Ovary (tissue), 3 donors: ENCODE results near the gene RFFL.

Experiments
- CTCF ChIP-seq, 3 donors: fragments of 450-650 bp in 2 of 3; fragments of 200-600 bp in 1 of 3; IDR thresholded peaks; one replicate each; pipeline versions ENCODE4 v1.5.1 to v1.8.0; 2016 to 2022; ENCODE audit warnings: antibody characterized with exemption in 3 of 3, mild to moderate bottlenecking in 1 of 3
- EP300 ChIP-seq: sonication (generic); formaldehyde crosslinking; IDR thresholded peaks from one replicate; pipeline ENCODE4 v1.6.1; 2017; ENCODE audit warnings: antibody characterized with exemption
- POLR2A ChIP-seq: fragments of 450-650 bp; IDR thresholded peaks from one replicate; pipeline ENCODE4 v1.6.1; 2017; ENCODE audit warnings: antibody characterized with exemption, mild to moderate bottlenecking, moderate library complexity
- donor health status: DM: no; HTN: no; CAD: no.

- TF ChIP-seq CTCF (IDR thresholded peaks at IDR 0.05): no peak
- TF ChIP-seq POLR2A: no peak
- no peak for TF ChIP-seq EP300
These were observed 88.4 kb downstream of the RFFL start for GRCh38 chr17:34974794-34975785.
